Measurements from ENCODE around the gene KLK7.

Gene KLK7

DNA sequence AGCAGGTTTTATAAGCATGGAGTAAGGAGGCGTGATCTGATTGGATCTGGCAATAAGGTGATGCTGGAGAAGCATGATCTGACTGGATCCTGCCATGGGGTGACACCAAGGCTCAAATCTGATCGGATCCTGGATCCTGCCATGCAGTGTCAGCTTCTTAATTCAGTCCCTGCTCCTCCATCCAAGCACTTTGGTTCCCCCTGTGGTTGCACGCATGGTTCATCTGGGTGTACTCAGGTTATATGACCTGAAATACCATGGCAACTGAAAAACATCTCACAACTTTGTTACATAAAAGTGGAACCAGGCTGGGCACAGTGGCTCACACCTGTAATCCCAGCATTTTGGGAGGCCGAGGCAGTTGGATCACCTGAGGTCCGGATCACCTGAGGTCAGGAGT is 54.9 kb downstream of the KLK7 start:
- DNase-seq, result no peak

Data from NCI-H1048 (cell line).